CD4-positive, alpha-beta T cell treated with Interleukin-15 for 1 hour (primary cell): Measurements from ENCODE around the gene UPK1A.
"Not testable (repeated sequence)": the region's sequence is repeated elsewhere in the genome, so short reads cannot be mapped to it uniquely, and the experiment has no call there.

Experiments
- DNase-seq: peaks from one replicate; pipeline ENCODE4 v3.0.0-alpha.2; 2020

UPK1A gene

DNA sequence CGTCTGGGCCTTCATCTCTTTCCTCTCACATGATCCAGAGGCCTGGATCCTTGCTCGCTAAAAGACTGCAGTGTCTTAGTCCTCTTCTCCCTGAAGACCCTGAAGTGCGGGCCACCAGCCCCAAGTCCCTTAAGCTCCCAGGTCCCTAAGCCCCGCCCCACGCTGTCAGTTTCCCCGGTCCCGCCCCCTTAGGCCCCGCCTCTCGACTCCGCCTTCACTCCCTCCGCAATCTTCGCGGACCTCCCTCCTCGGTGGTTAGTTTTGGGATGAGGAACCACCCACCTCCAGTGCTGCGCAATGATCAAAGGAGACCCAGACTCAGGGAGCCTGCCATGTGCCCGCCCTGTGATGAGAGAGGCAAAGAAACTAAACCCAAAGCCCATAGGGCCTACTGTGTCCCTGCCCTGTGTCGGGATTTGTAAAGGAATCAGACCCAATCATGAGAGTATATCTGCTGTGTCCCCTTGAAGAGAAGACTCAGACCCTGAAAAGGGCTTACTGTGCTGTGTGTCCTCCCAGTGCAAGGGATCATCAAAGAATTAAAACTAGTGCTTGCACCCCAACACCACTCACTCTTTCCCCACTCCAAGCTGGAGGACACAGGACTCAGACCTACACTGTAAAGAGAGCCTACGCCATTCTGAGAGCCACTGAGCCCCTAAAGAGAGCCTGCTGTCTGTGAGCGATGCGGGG lies 21.2 kb upstream of the UPK1A start:
- DNase-seq = peak; percentile 70

DNA sequence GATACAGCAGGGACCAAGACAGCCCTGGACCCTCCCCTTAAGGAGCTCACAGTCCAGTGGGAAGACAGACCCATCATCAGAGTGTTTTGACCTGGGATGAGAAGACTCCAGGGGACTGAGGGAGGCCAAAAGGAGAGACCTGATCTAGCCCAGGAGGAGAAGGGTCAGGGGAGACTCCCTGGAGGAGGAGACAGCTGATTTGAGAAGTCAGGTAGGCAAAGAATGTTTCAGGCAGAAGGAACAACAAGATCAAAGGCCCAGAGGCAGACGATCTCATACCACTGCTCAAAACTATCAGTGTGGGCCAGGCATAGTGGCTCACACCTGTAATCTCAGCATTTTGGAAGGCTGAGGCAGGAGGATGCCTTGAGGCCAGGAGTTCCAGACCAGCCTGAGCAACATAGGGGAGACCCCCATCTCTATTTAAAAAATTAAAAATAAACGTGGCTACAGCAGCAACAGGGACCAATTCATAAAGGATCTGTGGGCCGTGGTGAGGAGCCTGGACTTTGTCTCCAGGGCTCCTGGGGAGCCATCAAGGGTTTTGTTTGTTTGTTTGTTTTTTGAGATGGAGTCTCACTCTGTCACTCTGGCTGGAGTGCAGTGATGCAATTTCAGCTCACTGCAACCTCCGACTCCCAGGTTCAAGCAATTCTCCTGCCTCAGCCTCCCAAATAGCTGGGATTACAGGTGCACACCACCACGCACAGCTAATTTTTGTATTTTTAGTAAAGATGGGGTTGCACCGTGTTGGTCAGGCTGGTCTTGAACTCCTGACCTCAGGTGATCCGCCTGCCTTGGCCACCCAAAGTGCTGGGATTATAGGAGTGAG lies 20.4 kb upstream of the UPK1A start:
- no peak for DNase-seq

DNA sequence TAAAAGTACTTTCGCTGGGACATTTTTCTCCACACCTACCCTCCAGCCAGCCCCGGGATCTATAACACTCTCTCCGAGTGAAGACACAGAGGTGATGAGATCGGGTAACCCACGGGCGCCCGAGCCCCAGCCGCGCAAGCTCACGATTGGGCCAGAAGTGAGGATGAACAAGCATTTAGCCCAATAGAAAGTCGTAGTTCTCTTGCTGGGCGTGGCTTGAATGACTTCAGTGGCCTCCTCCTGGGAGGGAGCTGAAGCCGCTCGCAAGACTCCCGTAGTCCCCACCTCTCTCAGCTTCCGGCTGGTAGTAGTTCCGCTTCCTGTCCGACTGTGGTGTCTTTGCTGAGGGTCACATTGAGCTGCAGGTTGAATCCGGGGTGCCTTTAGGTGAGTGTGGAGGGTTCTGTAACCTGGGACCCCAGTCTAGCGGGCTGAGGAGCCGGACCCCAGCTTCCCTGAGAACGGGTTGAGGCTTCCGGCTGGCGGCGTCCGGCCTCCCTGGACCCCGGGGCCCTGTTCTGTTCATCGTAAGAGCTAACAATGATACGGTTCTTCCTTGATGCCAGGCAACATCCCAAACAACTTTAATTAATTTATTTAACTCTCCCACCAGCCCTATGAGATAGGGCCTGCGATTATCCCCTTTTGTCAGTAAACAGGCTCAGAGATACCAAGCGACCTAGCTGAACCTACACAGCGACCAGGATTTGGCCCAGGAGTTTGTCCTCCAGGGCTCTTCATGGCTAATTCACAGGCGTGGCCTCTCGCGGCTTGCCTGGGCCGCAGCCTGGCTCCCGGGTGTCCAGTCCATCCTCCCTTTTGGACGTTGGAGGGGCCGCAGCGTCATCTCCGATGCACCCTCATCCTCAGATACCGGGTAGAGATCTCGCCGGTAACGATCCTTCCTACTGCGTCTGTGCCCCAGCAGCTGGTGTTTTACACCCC lies 18.0 kb upstream of the UPK1A start, which contains the start of gene COX6B1:
COX6B1 (plus strand) TSS at position 307 of the 945 bp plus-strand sequence. CDS start 2,921 bp downstream, outside the sequence.
- DNase-seq = peak; percentile 96

DNA sequence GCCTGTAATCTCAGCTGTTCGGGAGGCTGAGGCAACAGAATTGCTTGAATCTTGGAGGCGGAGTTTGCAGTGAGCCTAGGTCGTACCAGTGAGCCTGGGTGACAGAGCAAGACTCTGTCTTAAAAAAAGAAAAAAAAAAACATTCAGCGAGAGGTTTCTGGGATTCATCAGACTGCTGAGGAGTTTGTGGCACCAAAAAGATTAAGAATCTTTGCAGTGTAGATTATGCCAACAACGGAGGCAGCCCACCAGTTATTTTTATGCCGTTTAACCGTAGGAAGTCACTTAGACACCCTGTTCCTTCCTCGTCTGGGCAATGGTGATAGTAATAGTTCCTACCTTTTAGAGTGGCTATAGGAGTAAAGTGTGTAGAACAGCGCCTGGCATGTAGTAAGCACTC lies 15.7 kb upstream of the UPK1A start:
- no peak for DNase-seq

DNA sequence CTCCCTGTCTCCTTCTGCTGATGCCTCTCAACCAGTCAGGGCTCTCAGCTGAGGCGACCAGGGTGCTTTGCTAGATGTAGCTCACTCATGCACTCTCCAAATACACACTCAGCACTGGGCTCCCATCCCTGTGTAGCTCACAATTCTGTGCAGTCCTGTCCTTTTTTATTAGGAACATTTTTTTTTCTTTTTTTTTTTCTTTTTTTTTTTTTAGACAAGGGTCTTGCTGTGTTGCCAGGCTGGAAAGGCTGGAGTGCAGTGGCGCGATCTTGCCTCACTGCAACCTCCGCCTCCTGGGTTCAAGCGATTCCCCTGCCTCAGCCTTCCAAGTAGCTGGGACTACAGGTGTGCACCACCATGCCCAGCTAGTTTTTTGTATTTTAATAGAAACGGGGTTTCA lies 11.5 kb upstream of the UPK1A start:
- DNase-seq = not testable (repeated sequence)

DNA sequence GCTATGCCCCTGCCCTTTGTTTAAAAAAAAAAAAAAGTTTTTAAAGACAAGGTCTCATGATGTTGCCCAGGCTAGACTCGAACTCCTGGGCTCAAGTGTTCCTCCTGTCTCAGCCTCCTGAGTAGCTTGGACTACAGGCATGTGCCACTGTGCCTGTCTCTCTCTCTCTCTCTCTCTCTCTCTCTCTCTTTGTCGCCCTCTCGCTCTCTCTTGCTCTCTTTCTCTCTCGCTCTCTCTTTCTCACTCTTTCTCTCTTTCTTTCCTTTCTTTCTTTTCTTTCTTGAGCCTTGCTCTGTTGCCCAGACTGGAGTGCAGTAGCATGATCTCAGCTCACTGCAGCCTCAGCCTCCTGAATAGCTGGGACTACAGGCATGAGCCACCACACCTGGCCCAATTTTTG lies 10.7 kb upstream of the UPK1A start:
- no peak for DNase-seq

DNA sequence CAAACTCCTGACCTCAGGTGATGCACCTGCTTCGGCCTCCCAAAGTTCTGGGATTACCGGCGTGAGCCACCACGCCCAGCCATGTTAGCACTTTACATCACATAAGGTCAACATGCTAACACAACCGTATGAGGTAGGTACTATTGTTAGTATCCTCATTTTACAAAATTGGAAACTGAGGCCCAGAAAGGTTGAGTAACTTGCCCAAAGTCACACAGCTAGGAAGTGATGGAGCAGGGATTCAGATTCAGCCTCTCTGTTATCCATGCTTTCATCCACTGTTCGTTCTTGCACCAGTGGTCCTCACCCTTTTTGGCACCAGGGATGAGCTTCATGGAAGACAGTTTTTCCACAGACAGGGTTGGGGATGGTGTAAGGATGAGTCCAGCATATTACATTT lies 9.6 kb upstream of the UPK1A start:
- no peak for DNase-seq

DNA sequence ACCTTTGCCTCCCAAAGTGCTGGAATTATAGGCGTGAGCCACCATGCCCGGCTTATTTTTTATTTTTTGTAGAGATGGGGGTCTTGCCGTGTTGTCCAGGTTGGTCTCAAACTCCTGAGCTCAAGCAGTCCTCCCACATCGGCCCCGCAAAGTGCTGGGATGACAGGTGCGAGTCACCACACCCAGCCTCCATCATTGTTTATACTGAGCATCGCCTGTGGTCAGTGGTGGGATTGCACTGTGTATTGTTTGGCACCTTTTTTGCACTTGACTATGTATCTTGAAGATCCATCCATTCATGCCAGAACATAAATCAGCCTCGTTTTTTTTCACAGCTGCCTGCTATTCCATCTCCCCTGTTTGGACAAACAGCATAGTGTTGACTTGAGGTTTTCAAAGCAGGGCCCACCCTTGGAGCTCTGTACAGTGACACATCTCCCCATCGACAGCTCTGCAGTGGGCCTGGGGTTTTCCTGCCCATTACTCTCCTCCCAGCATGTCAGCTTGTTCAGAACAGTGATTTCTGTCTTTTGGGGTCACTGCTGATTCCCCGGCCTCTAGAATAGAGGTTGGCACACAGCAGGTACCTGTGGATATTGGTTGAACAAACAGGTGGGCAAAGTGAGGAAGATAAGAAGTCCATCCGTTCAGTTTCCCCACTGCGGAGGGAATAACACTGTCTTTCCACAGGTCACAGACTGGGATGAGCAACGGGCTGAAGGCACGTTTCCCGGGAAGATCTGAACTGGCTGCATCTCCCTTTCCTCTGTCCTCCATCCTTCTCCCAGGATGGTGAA lies 8.2 kb upstream of the UPK1A start:
- no peak for DNase-seq

DNA sequence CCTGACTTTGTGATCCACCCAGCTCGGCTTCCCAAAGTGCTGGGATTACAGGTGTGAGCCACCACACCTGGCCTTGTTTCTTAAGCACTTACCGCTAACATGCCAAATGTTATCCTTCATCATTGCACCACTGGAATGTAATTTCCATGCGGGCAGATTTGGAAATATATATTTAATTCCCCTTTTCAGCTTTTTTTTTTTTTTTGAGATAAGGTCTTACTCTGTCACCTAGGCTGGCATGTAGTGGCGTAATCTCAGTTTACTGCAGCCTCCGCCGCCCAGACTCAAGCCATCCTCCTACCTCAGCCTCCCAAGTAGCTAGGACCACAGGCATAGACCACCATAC lies 4.3 kb upstream of the UPK1A start:
- no peak for DNase-seq

DNA sequence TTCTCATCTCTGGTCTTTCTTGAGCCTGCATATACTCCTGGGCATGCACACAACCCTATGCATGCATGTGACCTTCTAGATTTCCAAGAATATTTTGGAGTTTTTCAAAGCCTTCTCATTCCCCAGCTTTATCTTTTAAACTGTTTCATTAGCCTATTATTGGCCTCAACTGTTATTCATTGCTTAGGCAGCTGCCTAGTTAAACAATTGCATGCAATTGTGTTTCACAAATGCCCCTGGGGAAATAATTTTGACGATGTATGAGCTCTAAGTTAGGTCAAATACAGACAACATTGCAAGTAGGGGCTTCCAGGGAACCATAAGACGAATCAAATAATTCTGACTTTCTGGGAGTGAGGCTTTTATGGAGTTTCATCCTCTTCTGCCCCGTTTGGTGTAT lies 2.3 kb upstream of the UPK1A start:
- DNase-seq = no peak

DNA sequence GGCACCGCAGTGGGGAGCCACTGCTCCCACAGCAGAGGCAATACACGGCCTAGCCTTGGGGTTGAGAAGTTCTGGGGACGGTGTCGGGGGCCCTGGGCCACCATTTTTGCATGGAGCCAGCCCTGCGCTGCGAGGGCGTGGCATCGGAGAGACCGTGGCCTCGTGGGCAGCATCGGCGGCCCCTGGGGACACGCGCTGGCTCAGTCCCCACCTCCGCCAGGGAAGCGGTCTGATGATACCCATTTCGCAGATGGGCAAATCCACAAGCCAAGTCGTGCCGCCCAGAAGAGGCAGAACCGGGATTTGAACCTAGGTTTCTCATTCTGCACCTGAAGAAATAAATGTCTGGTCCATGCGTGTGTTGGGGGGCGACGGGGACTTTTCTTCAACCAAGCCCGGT lies 1.2 kb upstream of the UPK1A start:
- no peak for DNase-seq

DNA sequence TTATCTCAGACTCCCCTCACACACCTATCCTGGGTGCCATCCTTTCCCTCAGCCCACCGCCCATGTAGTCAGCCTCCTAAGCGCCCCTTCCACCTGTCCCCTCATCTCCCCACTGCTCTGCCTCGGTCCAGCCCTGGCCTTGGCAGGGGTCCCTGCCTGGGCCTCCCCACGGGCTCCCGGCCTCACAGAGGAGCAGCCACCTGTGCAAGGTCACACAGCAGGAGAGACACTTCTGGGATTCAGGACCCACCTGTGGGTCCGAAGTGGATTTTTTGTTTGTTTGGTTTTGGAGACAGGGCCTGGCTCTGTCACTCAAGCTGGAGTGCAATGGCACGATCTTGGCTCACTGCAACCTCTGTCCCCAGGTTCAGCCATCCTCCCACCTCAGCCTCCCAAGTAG lies 713 bp upstream of the UPK1A start:
- no peak for DNase-seq

DNA sequence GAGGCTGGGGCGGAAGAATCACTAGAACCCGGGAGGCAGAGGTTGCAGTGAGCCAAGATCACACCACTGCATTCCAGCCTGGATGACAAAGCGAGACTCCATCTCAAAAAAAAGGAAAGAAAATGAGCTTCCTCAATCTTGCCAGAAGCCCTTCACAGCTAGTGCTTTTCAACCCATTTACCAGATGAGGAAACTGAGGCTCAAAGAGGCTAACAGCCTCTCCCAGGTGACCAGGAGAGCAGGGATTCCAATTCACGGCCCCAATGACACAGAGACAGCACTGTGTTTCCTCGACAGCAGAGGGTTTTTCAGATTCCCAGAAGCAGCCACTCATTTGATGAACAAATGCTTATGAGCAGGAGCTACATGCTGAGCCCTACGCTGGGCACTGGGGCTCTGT lies 3.2 kb downstream of the UPK1A start:
- DNase-seq = no peak

DNA sequence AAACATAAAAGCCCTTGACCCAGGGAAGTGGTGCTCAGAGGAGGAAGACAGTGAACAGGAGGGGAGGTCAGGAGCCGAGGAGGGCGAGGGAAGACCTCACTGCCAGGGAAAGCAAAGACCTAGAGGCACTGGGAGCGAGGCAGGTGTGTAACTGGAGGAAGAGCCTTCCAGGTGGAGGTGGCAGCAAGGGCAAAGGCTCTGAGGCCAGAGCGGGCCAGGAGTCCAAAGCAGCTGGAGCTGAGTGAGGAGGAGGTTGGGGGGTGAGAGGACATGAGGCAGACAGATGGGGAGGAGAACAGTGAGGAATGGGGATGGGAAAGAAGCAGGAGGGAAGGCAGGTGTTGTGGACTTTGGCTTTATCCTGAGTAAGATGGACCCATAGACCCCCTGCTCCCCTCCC lies 3.7 kb downstream of the UPK1A start:
- no peak for DNase-seq

DNA sequence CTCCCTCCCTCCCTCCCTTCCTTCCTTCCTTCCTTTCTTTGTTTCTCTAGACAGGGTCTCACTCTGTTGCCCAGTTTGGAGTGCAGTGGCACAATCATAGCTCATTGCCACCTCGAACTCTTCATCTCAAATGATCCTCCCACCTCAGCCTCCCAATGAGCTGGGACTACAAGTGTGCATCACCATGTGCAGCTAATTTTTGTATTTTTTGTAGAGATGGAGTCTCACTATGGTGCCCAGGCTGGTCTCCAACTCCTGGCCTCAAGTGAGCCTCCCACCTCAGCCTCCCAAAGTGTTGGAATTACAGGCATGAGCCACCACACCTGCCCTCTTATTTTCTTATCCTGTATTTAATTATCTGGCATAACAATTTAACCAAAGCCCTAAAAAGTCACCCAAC lies 4.4 kb downstream of the UPK1A start:
- DNase-seq = no peak

DNA sequence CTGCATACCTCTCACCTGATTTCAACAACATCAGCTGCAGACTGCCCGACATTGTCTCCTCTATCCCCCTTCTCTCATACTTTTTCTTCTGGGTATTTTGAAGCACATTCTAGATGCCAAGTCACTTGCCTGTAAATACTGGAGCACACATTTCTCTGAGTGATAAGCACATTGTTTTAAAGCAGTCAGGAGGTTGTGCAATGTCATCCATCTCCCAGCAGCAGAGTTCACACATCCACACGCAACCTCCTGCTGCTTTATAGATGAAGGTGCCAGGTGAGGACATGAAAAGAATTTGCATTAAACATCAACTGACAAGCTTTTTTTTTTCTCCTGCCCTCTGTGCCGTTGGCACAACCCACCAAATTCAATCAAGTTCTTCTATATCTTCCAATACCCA lies 5.5 kb downstream of the UPK1A start:
- no peak for DNase-seq

DNA sequence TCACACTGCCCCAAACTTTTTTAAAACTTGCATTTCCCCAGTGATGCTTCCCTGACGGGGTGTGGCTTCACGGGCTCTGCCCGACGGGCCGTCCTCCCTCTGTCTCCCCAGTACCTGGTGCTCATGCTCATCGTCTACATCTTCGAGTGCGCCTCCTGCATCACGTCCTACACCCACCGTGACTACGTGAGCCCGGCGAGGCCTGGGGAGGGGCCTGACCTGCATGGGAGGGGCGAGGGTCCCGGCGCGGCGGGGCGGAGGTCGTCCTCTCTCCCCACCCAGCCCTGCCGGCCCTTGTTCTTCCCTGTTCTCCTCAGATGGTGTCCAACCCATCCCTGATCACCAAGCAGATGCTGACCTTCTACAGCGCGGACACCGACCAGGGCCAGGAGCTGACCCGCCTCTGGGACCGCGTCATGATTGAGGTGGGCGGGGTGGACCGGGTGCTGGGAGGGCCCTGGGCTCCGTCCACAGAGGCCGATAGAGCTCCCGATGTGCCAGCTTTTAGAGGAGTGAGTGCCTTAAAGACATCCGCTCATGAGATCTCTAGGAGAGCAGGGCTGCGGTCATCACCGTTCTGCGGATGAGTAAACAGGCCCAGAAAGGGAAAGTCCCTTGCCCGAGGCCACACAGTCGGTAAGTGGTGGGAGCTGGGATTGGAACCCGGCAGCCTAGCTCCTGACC lies 6.9 kb downstream of the UPK1A start:
- peak; percentile 20 for DNase-seq

DNA sequence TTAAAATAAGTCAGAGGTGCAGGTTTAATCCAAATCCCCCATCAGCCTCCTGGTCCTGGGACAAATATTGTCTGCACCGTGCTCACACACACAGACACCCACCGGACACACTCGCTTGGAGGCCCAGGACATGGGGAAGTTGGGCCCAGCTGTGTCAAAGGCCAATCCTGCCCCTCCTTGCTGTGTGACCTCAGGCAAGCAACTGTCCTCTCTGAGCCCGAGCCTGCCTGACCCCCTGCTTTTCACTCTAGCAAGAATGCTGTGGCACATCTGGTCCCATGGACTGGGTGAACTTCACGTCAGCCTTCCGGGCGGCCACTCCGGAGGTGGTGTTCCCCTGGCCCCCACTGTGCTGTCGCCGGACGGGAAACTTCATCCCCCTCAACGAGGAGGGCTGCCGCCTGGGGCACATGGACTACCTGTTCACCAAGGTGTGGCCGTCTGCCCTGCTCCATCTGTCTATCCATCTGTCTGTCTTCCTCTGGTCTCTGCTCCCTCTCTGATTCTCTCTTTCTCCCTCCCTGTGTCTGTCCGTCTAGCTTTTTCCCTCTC lies 9.3 kb downstream of the UPK1A start:
- no peak for DNase-seq

DNA sequence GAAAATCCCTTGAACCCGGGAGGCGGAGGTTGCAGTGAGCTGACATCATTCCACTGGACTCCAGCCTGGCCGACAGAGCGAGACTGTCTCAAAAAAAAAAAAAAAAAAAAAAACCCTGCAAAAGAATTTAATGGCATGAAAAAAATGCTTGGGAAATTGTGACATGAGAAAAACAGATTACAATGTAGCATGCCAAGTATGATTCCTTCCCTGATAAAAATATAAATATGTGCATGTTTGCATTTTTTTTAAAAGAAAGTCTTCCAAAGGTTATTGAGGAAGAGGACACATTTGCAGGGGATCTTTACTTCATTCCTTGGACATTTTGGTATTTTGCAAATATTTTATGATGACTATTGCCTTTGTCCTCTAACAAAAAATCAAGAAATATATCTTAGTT lies 23.5 kb downstream of the UPK1A start:
- DNase-seq = no peak

DNA sequence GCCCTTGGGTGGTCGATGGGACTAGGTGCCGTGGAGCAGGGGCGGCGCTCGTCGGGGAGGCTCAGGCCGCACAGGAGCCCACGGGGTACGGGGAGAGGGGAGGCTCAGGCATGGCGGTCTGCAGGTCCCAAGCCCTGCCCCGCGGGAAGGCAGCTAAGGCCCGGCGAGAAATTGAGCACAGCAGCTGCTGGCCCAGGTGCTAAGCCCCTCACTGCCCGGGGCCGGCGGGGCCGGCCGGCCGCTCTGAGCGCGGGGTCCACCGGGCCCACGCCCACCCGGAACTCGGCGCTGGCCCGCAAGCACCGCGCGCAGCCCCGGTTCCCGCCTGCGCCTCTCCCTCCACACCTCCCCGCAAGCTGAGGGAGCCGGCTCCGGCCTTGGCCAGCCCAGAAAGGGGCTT lies 24.8 kb downstream of the UPK1A start:
- DNase-seq = not testable (repeated sequence)

DNA sequence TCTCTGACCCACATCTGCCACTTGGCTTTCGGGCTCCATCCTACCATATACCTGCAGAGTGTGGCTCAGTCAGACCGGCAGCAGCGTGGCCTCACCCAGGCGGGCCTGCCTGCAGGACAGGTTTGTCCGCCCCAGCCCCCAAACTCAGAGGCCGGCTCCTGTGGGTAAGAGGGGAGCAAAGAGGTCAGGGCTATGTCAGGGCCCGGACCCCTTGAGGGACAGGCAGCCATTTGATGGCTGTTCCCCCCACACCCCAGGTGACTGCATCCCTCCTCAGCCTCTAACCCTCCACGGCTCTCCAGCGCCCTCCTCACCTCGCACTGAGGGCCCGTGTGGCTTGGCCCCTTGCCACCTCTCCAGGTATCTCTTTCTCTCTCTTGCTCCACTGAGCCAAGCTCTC lies 25.7 kb downstream of the UPK1A start:
- no peak for DNase-seq

DNA sequence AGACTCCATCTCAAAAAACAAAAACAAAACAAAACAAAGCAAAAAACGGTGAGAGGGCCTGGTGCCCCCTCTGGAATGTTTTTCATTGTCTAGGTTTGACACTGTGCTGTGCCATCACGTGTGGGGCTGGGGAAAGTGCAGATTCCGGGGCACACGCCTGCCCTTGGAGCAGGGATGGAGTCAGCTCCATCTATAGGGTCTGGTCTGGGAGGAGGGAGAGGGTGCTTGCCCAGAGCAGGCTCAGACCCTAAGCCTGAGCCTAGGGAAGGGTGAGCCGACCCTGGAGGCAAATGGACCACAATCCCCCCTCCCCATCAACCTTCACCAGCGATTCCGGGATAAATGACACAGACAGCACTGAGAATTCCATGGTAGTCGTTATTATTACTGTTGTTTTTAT lies 27.1 kb downstream of the UPK1A start:
- DNase-seq = no peak
